B cell (primary cell): Measurements from ENCODE around the gene SLC16A7.

Source experiments
- CTCF ChIP-seq: fragments of 200-600 bp; IDR thresholded peaks from one replicate; pipeline ENCODE4 v1.8.0; 2022; ENCODE audit warnings: antibody characterized with exemption, mild to moderate bottlenecking
- EZH2 ChIP-seq: IDR thresholded peaks from 2 replicates; pipeline ENCODE4 v1.6.1; 2012; ENCODE audit warnings: borderline replicate concordance, low read depth, mild to moderate bottlenecking, moderate library complexity, low read length; ENCODE audit not compliant: insufficient read depth, poor library complexity, severe bottlenecking

GRCh38 chr12:59580050-59580449 lies 15.8 kb upstream of the SLC16A7 start:
- TF ChIP-seq CTCF (no peak), EZH2 (no peak)
